SK-N-SH treated with all-trans-retinoic acid at 6 μM for 48 hours (cell line): Measurements from ENCODE around the gene RRAD.

ENCODE experiments used
- ATAC-seq: fragments of 200-7000 bp; cut with Tn5 transposase; 3 replicates; pipeline ENCODE4 v1.9.1; 2020; ENCODE audit warnings: mild to moderate bottlenecking, moderate library complexity
- ARNTL ChIP-seq: fragments of 450-650 bp; formaldehyde crosslinking; IDR thresholded peaks from 2 replicates; pipeline ENCODE4 v1.5.0; 2020; ENCODE audit warnings: low read depth, mild to moderate bottlenecking, moderate library complexity, borderline replicate concordance
- BACH2 ChIP-seq: fragments of 250-450 bp; sonication (Bioruptor Pico); IDR thresholded peaks from 2 replicates; pipeline ENCODE4 v1.9.0; 2021; ENCODE audit warnings: mild to moderate bottlenecking, borderline replicate concordance
- CREB5 ChIP-seq: fragments of 250-450 bp; sonication (Bioruptor Pico); IDR thresholded peaks from 2 replicates; pipeline ENCODE4 v1.5.1; 2020; ENCODE audit warnings: low read depth, mild to moderate bottlenecking, moderate library complexity
- CSDC2 ChIP-seq: fragments of 250-450 bp; sonication (Bioruptor Pico); IDR thresholded peaks from 2 replicates; pipeline ENCODE4 v1.5.0; 2020; ENCODE audit warnings: mild to moderate bottlenecking, moderate library complexity
- CSRNP3 ChIP-seq: fragments of 250-450 bp; sonication (Bioruptor Pico); IDR thresholded peaks from 2 replicates; pipeline ENCODE4 v1.5.1; 2021; ENCODE audit warnings: mild to moderate bottlenecking, moderate library complexity
- ESRRG ChIP-seq: fragments of 250-450 bp; sonication (Bioruptor Pico); IDR thresholded peaks from 2 replicates; pipeline ENCODE4 v1.6.1; 2021; ENCODE audit warnings: mild to moderate bottlenecking
- GLIS3 ChIP-seq: fragments of 250-450 bp; sonication (Bioruptor Pico); IDR thresholded peaks from 2 replicates; pipeline ENCODE4 v1.5.0; 2020; ENCODE audit warnings: mild to moderate bottlenecking, moderate library complexity
- ISL1 ChIP-seq: fragments of 250-450 bp; sonication (Bioruptor Pico); IDR thresholded peaks from 2 replicates; pipeline ENCODE4 v2.1.2; 2022; ENCODE audit warnings: mild to moderate bottlenecking, moderate library complexity
- POU6F1 ChIP-seq: fragments of 250-450 bp; sonication (Bioruptor Pico); IDR thresholded peaks from 2 replicates; pipeline ENCODE4 v1.8.0; 2021; ENCODE audit warnings: low read depth, mild to moderate bottlenecking, moderate library complexity, borderline replicate concordance
- PPARA ChIP-seq: fragments of 250-450 bp; sonication (Bioruptor Pico); IDR thresholded peaks from 2 replicates; pipeline ENCODE4 v1.5.0; 2020; ENCODE audit warnings: mild to moderate bottlenecking, borderline replicate concordance
- RARB ChIP-seq: fragments of 250-450 bp; sonication (Bioruptor Pico); IDR thresholded peaks from 2 replicates; pipeline ENCODE4 v1.8.0; 2021; ENCODE audit warnings: mild to moderate bottlenecking, moderate library complexity
- SNAI2 ChIP-seq: fragments of 250-450 bp; sonication (Bioruptor Pico); IDR thresholded peaks from 2 replicates; pipeline ENCODE4 v1.5.0; 2020; ENCODE audit warnings: mild to moderate bottlenecking, moderate library complexity
- TCF4 ChIP-seq: fragments of 250-450 bp; sonication (Bioruptor Pico); IDR thresholded peaks from 2 replicates; pipeline ENCODE4 v1.8.0; 2021; ENCODE audit warnings: mild to moderate bottlenecking, moderate library complexity, borderline replicate concordance
- TOX ChIP-seq: fragments of 250-450 bp; sonication (Bioruptor Pico); IDR thresholded peaks from 2 replicates; pipeline ENCODE4 v1.8.0; 2021; ENCODE audit warnings: mild to moderate bottlenecking, moderate library complexity, borderline replicate concordance
- ZC3H10 ChIP-seq: fragments of 250-450 bp; sonication (Bioruptor Pico); IDR thresholded peaks from 2 replicates; pipeline ENCODE4 v1.5.1; 2021; ENCODE audit warnings: mild to moderate bottlenecking, moderate library complexity
- ZFP3 ChIP-seq: fragments of 250-450 bp; sonication (Bioruptor Pico); IDR thresholded peaks from 2 replicates; pipeline ENCODE4 v1.5.0; 2020; ENCODE audit warnings: mild to moderate bottlenecking, moderate library complexity
- ZFP30 ChIP-seq: fragments of 450-650 bp; formaldehyde crosslinking; IDR thresholded peaks from 2 replicates; pipeline ENCODE4 v1.5.0; 2022; ENCODE audit warnings: mild to moderate bottlenecking, moderate library complexity
- ZNF565 ChIP-seq: fragments of 450-650 bp; formaldehyde crosslinking; conservative IDR thresholded peaks from 2 replicates; pipeline ENCODE4 v1.5.0; 2020; ENCODE audit warnings: low read depth, mild to moderate bottlenecking, moderate library complexity
- ZNF70 ChIP-seq: fragments of 450-650 bp; formaldehyde crosslinking; IDR thresholded peaks from 2 replicates; pipeline ENCODE4 v1.5.0; 2020; ENCODE audit warnings: mild to moderate bottlenecking, moderate library complexity
- ZNF8 ChIP-seq: fragments of 450-650 bp; formaldehyde crosslinking; IDR thresholded peaks from 2 replicates; pipeline ENCODE4 v1.5.0; 2020; ENCODE audit warnings: mild to moderate bottlenecking, moderate library complexity

The RRAD gene

GRCh38 chr16:66935314-66936011, 10.1 kb upstream of the RRAD start, which contains the start of gene CES2:
CES2 (plus strand) TSS chr16:66935516; CDS start chr16:66935636, 120 bp downstream.
- ATAC-seq: peak; percentile 68
- TF ChIP-seq TOX (no peak), CSDC2 (CRISPR knock-in tag) (no peak), ZNF70 (no peak), ZC3H10 (CRISPR knock-in tag) (no peak), BACH2 (no peak), TCF4 (CRISPR knock-in tag) (no peak), ZFP3 (CRISPR knock-in tag) (no peak), ISL1 (CRISPR knock-in tag) (no peak), CREB5 (CRISPR knock-in tag) (no peak), PPARA (CRISPR knock-in tag) (no peak), ZNF8 (CRISPR knock-in tag) (no peak), CSRNP3 (CRISPR knock-in tag) (no peak), SNAI2 (CRISPR knock-in tag) (no peak), ZNF565 (CRISPR knock-in tag) (no peak), RARB (CRISPR knock-in tag) (no peak)

GRCh38 chr16:66934839-66935313, 9.5 kb upstream of the RRAD start:
- ATAC-seq: peak; percentile 25

GRCh38 chr16:66934138-66934838, 9.0 kb upstream of the RRAD start, which contains the start of gene CIAO2B:
CIAO2B (minus strand) TSS chr16:66934402; CDS start chr16:66934364, 38 bp downstream.
- peak; percentile 87 for ATAC-seq
- 0 out of 2 replicates have a peak, but pooled peaks have one; percentile 33 for TF ChIP-seq ESRRG (CRISPR knock-in tag)
- no peak for TF ChIP-seq CREB5 (CRISPR knock-in tag)
- TF ChIP-seq, all 23 proteins: peak for 1

- TF ChIP-seq BACH2: no peak
- no peak for TF ChIP-seq ARNTL (CRISPR knock-in tag)
- TF ChIP-seq CREB5 (CRISPR knock-in tag): peak; percentile 41; the same call in 1 of the 2 replicates
- TF ChIP-seq POU6F1 (CRISPR knock-in tag): no peak
- ATAC-seq: no peak
These were observed 8.4 kb upstream of the RRAD start for GRCh38 chr16:66933776-66934137.

GRCh38 chr16:66932076-66932475, 6.7 kb upstream of the RRAD start:
- no peak for ATAC-seq
- TF ChIP-seq ZFP3 (CRISPR knock-in tag) (no peak), ARNTL (CRISPR knock-in tag) (no peak), TCF4 (CRISPR knock-in tag) (no peak), CSRNP3 (CRISPR knock-in tag) (no peak), ESRRG (CRISPR knock-in tag) (no peak), ZFP30 (CRISPR knock-in tag) (no peak), ZNF70 (no peak), TOX (no peak), ZNF8 (CRISPR knock-in tag) (no peak), BACH2 (no peak), SNAI2 (CRISPR knock-in tag) (no peak), GLIS3 (CRISPR knock-in tag) (no peak), CREB5 (CRISPR knock-in tag) (no peak), RARB (CRISPR knock-in tag) (no peak), ISL1 (CRISPR knock-in tag) (no peak)
